ENCODE results near the gene DES.

The DES gene

GRCh38 chr2:219400562-219400961 is 17.6 kb upstream of the DES start:
- TF ChIP-seq CTCF (IDR thresholded peaks at IDR 0.05; ENCODE audit: low read length, missing control alignments), result no peak
- DNase-seq (ENCODE audit: low read depth), result no peak
- H3K4me3 ChIP-seq (replicated peaks; ENCODE audit: low read depth, low read length), result no peak overlapping the region

- DNase-seq (ENCODE audit: low read depth), result no peak
- no peak for TF ChIP-seq CTCF (IDR thresholded peaks at IDR 0.05; ENCODE audit: low read length, missing control alignments)
- H3K4me3 ChIP-seq (replicated peaks; ENCODE audit: low read depth, low read length), result no peak overlapping the region
These were observed 16.6 kb upstream of the DES start for GRCh38 chr2:219401606-219402005.

GRCh38 chr2:219402665-219403515 is 15.3 kb upstream of the DES start:
- peak; percentile 97 for TF ChIP-seq CTCF (IDR thresholded peaks at IDR 0.05; ENCODE audit: low read length, missing control alignments)
- H3K4me3 ChIP-seq (replicated peaks; ENCODE audit: low read depth, low read length), result no peak overlapping the region
- DNase-seq (ENCODE audit: low read depth), result peak; percentile 91

DNA sequence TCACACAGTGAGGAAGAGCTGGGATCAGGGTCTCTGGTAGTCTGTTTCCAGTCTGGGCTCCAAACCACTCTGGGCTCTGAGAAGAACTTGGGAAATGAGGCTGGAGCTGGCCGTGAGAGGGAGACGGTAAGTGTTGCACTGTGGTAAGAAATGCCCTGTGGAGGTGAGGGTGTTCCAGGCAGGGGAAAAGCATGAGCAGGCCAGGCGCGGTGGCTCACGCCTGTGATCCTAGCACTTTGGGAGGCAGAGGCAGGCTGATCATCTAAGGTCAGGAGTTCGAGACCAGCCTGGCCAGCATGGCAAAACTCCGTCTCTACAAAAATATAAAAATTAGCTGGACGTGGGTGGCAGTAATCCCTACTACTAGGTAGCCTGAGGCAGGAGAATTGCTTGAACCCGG is 14.3 kb upstream of the DES start:
- DNase-seq (ENCODE audit: low read depth), result no peak
- no peak overlapping the region for H3K4me3 ChIP-seq (replicated peaks; ENCODE audit: low read depth, low read length)
- no peak for TF ChIP-seq CTCF (IDR thresholded peaks at IDR 0.05; ENCODE audit: low read length, missing control alignments)

DNA sequence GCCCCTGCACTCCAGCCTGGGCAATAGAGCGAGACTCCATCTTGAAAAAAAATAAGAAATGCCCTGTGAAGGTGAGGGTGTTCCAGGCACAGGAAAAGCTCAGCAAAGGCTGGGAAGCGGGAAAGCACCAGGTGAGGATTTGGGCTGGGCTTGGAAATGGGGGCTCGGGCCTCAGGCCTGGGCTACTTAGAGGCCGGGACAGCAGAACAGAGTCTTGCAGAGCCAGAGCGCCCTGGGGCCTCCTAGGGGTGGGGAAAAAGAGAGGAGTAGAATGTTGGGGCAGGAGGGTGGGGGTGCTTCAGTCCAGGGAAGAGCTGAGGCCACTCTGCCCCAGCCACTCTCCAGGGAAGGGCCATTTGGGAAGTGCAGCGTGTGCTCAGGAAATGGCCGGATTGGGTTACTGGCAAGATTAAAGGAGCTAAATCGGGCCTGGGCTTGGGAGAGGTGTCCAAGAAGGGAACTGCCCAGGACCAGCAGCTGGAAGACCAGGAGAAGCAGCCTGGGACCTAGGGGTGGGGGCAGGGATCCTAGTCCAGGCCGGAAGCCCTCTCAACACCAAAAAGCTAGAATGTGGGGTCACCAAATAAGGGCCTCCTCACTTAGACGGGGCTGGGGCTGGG is 13.8 kb upstream of the DES start:
- no peak for TF ChIP-seq CTCF (IDR thresholded peaks at IDR 0.05; ENCODE audit: low read length, missing control alignments)
- no peak overlapping the region for H3K4me3 ChIP-seq (replicated peaks; ENCODE audit: low read depth, low read length)
- DNase-seq (ENCODE audit: low read depth), result no peak

DNA sequence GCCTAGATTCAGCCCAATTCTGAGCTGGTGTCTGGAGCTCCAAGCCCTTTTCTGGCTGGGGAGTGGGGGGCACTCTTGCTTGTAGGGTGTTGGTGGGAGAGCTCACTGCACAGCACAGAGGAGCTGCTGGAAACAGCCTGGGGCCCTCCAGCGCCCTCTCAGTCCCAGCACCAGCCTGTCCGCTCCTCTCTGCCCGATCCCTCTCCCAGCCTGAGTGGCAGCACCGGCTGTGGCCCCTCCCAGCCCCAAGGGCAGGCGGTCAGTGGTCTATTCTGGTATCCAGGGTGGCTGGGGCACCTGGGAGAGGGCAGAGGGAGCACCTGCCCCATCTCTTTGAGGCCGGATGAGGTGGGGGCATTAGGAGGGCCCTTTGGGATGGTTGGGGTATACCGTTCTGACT is 13.2 kb upstream of the DES start:
- no peak for DNase-seq (ENCODE audit: low read depth)
- no peak for TF ChIP-seq CTCF (IDR thresholded peaks at IDR 0.05; ENCODE audit: low read length, missing control alignments)
- no peak overlapping the region for H3K4me3 ChIP-seq (replicated peaks; ENCODE audit: low read depth, low read length)

Data from fibroblast of pulmonary artery (primary cell).